NCI-H345 treated with DMSO at 0.1 percent for 48 hours (cell line): Measurements from ENCODE around the gene MPDZ.
A peak's percentile ranks its signal among the peaks of the same experiment; 100 is the strongest.

Experiments
- DNase-seq: peaks from one replicate; lab custom pipeline; 2025; ENCODE audit not compliant: unreplicated experiment; lab: John Stamatoyannopoulos, UW

The MPDZ gene

GRCh38 chr9:13139641-13140171, 139.8 kb downstream of the MPDZ start:
- DNase-seq = no peak

- DNase-seq = no peak
Measured at GRCh38 chr9:13137426-13137825, 142.1 kb downstream of the MPDZ start.

- no peak for DNase-seq
Measured at GRCh38 chr9:13131991-13132390, 147.5 kb downstream of the MPDZ start.

GRCh38 chr9:13131416-13131815, 148.1 kb downstream of the MPDZ start:
- DNase-seq = no peak

GRCh38 chr9:13128266-13128860, 151.1 kb downstream of the MPDZ start:
- DNase-seq = no peak

GRCh38 chr9:13127131-13127530, 152.4 kb downstream of the MPDZ start:
- no peak for DNase-seq

GRCh38 chr9:13125261-13125660, 154.2 kb downstream of the MPDZ start:
- no peak for DNase-seq

- no peak for DNase-seq
Measured at GRCh38 chr9:13122756-13123369, 156.6 kb downstream of the MPDZ start.

- no peak for DNase-seq
Measured at GRCh38 chr9:13118313-13118712, 161.2 kb downstream of the MPDZ start.

- no peak for DNase-seq
Measured at GRCh38 chr9:13116292-13116691, 163.2 kb downstream of the MPDZ start.

GRCh38 chr9:13113751-13114150, 165.7 kb downstream of the MPDZ start:
- no peak for DNase-seq

- no peak for DNase-seq
Measured at GRCh38 chr9:13113216-13113615, 166.3 kb downstream of the MPDZ start.

- no peak for DNase-seq
Measured at GRCh38 chr9:13111778-13112177, 167.7 kb downstream of the MPDZ start.

- DNase-seq = no peak
Measured at GRCh38 chr9:13110766-13111417, 168.6 kb downstream of the MPDZ start.

GRCh38 chr9:13109781-13110180, 169.7 kb downstream of the MPDZ start:
- no peak for DNase-seq

- DNase-seq = no peak
Measured at GRCh38 chr9:13107008-13107407, 172.5 kb downstream of the MPDZ start.

- DNase-seq = no peak
Measured at GRCh38 chr9:13100914-13101572, 178.4 kb downstream of the MPDZ start.

- no peak for DNase-seq
Measured at GRCh38 chr9:13095056-13095455, 184.4 kb downstream of the MPDZ start.

- no peak for DNase-seq
Measured at GRCh38 chr9:13090628-13091027, 188.9 kb downstream of the MPDZ start.

- no peak for DNase-seq
Measured at GRCh38 chr9:13089666-13090065, 189.8 kb downstream of the MPDZ start.

GRCh38 chr9:13088720-13089427, 190.6 kb downstream of the MPDZ start:
- peak; percentile 69 for DNase-seq
